SW 1271 (cell line): ENCODE measurements around the gene GNB4.

Source experiments
- DNase-seq, 2 experiments: peaks; one replicate each; lab custom pipeline; 2025; lab: John Stamatoyannopoulos, UW

GNB4 gene

DNA sequence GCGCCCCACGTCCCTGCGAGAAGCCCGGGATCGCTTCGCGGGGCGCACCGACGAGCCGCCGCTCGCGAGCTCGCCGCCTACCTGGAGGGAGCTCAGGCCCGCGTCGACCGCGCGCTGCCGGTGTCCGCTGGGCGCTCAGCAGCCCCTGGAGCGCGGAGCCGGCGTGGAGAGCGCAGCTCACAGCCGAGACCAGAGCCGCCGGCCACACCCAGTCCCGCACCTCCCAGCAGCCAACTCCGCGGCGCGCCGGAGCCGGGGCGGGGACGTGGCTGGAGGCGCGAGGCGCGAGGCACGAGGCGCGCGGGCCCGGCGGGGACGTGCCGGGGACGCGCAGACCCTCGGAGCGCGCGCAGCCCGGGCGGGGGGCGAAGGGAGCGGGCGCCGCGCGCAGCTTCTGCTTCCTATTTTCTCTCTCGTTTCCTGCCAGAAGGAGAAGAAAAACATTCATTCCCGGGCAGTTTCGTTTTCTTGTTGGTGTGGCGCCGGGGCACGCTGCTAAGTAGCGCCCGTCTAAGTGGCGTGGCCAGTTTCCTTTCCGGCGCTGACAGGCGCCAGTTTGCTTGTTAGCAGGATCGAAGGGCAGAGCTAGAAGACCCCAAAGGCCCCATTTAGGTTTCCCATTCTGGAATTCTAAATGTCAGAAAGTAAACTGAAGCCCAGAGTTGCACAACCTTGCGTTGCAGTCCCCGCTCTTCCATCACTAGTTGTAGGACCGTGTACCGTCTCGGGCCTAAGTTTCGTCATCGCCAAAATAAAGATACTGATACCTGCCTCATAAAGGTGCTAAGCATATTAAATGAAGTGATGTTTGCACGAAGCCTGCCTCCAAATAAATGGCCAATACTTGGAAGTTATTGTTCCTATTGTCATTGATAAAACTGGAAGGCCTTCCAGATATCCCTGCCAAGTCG lies at the start of gene GNB4:
TSS of gene GNB4 (minus strand) at position 206 of the 911 bp plus-strand sequence. CDS start 25,270 bp downstream, outside the sequence.
- peak; percentile 63 to 79 for DNase-seq

DNA sequence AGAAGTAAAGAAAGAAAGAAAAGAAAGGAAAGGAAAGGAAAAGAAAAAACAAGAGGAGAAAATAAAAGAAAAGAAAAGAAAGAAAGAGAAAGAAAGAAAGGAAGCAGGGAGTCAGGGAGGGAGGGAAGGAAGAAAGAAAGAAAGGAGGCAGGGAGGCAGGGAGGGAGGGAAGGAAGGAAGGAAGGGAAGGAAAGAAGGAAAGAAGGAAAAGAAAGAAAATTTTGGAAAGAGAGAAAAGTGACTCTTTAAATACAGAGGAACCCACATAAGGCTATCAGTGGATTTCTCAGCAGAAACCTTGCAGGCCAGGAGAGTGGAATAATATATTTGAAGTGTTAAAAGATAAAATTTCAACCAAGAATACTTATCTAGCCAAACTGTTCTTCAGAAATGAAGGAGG lies 44.2 kb upstream of the GNB4 start:
- DNase-seq, result no peak

DNA sequence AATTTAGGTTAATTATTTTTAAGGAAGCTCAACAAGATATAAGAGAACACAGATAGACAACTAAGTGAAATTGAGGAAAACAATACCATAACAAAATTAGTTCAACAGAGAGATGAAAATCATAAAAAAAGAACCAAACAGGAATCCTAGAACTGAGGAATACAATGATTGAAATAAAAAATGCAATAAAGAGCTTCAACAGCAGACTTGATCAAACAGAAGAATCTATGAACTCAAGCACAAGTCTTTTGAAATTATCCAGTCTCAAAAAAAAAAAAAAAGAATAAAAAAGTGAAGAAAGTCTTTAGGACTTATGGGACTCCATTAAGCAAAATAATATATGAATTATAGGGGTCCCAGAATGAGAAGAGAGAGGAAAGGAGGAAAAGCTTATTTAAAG lies 42.0 kb upstream of the GNB4 start:
- DNase-seq, result no peak

DNA sequence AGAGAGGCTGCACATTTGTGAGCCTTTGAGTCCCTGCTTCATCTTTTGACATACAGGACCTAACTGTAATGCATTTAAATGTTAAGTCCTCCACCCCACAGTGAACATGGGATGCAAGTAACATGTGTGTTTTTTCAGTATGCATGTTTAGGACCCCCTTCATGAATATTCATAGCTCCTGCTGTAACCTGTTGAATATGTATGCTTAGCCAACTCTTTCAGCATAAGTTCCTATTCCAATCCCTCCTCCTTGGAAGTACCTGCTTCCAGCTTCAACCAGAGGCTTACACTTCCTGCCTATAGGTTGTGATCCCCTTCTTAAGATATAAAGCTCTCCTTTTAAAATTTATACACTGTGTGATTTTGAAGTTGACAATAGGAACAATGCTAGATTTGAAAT lies 36.9 kb upstream of the GNB4 start:
- no peak for DNase-seq

DNA sequence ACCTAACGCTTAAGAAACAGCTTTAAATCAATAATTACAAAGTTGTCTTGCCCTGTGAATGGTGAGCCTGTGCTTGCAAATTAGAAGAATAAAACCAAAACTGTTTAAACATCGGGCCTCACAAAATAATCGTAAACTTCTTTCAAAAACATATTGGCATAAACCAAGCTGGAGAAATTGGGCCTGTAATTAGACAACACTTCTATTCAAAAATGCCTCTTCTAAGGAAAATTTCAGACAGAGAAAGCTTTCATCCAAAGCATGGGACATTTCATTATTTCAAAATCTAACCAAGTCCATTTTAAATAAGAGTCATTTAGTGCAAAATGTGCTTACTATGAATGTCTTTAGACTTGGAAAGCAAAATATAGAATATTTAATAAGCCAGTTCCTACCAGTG lies 35.5 kb upstream of the GNB4 start:
- DNase-seq, result no peak

DNA sequence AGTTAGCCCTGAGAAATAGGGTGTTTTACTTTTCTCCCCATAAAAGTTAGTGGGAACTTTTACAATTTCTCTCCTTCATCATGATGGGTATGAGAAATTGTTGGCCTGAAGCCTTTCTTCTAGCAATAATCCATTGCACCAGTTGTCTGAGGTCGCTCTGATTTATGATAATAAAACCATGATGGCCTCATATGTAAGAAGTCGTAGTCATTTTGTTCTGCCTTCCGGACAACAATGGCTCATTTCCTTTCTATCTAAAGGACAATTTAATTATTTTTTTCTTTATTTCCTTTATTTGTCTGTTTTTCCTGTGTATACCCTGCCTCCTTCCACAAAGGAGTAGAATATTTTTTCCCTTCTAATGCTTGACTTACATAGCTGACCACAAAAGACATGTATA lies 31.6 kb upstream of the GNB4 start:
- DNase-seq, result no peak

DNA sequence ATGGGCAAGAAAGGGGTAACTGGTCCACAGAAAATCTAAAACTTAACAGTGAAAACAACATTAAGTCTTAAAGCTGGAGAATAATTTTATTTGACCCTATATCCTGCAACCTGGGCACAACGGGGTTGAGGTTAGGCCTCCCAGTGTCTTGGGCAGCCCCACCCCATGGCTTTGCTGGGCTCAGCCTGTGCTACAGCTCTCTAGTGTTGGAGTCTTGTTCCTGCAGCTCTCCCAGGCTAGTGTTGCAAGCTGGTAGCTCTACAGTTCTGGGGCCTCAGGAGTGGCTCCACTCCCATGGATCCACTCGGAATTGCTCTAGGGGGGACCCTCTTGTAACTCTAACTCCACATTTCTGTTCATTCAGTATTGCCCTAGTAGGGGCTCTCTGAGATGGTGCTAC lies 24.9 kb upstream of the GNB4 start:
- DNase-seq, result no peak

DNA sequence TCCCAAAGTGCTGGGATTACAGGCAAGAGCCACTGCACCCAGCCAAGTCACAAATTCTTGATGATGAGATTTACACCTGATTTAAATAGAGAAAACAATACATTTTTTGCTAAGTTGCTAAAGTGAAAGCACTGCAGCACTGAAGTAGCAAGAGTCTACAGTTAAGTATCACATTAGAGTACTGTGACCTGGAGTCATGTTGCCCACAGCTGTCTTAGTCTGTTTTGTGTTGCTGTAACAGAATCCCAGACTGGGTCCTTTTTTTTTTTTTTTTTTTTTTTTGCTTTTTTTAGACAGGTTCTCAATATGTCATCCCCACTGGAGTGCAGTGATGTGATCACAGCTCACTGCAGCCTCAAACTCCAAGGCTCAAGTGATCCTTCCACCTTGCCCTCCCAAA lies 23.2 kb upstream of the GNB4 start:
- no peak for DNase-seq

DNA sequence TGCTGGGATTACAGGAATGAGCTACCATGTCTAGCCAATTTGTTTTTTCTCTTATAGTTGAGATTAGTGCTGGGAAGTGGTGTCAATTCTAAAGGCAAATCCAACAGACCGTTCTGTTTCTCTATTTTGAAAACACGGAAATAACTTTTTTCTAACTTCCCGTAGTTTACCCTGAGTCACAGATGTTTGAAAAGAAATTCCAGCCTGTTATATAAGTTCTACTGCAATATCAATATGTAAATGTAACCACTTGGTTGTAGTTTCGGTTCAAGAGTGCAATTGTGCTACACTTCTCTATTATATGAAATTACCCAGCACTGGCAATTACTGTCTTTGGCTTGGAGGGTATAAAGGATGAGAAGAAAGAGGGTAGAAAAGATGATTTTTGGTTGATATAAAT lies 22.3 kb upstream of the GNB4 start:
- no peak for DNase-seq

DNA sequence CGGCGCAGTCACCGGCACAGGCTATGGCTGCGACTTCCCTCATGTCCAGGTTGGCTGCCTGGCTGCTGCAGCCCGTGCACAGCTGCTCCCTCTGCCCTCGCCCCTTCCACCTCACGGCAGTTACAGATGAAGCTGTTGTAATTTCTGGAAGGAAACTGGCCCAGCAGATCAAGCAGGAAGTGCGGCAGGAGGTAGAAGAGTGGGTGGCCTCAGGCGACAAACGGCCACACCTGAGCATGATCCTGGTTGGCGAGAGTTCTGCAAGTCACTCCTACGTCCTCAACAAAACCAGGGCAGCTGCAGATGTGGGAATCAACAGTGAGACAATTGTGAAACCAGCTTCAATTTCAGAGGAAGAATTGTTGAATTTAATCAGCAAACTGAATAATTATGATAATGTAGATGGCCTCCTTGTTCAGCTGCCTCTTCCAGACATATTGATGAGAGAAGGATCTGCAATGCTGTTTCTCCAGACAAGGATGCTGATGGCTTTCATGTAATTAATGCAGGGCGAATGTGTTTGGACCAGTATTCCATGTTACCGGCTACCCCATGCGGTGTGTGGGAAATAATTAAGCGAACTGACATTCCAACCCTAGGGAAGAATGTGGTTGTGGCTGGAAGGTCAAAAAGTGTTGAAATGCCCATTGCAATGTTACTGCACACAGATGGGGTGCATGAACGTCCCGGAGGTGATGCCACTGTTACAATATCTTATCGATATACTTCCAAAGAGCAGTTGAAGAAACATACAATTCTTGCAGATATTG lies 13.2 kb upstream of the GNB4 start:
- DNase-seq, result no peak

DNA sequence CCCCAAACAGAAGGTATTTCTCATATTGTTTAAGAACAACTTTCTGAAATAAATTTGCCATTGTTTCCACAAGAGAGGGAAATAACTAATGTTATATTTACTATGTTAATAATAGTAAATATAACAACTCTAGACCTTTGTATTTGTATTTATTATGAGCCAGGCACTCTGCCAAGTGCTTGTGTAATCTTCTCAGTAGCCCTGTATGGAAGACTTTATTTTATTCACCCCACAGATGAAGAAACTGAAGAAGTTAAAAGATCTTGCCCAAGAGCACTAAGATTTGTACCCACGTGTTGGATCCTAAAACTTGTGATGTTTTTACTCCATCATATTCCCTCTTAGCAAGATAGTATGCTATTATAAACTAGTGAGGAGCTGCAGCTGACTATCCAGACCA lies 12.0 kb upstream of the GNB4 start:
- no peak for DNase-seq

DNA sequence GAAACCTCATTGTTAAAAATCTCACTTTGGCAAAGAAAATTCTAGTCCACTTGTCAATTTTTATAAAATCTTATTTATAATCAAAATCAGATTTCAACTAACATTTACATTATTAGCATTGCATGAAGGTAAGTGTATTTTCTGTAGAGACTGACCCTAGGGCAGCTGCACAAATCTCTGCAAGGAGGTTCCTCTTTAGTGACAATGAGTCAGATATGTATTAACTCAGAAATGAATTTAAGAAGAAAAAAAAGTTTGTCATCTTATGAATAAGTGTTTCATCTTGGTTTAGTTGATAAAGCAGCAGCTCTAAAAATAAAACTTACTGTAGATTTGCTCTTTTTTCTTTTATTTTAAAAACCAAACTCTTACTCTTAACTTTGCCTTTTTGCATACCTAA lies 9.0 kb upstream of the GNB4 start:
- DNase-seq, result no peak

DNA sequence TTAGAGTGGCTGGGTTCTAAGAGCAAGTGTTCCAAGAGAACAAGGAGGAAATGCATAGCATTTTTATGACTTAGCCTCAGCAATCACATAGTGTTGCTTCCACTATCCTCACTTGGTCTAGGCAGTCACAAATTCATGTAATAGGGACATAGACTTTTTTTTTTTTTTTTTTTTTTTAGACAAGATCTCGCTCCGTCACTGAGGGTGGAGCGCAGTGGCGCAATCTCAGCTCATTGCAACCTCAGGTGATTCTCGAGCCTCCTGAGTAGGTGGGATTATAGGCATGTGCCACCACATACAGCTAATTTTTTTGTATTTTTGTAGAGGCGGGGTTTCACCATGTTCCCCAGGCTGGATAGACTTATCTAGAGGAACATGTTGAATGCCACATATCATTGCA lies 4.7 kb upstream of the GNB4 start:
- DNase-seq, result no peak

DNA sequence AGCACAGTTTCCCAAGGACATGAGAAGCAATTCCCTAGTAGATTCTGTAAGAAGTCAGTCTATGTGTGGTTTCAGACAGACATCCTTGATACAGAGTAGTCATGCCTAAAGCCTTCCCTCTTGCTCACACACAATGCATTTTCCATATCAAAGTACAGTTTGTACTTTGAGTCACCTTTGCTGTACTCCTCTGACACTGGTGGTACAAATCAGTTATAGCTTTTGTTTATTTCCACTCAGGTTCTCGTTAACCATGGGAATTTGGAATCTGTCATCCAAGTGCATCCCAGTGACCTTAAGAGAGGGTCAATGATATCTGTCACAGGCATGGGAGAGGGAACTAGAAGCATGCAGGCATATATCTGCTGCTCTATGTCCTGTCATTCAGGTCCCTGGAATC lies 3.6 kb upstream of the GNB4 start:
- DNase-seq, result no peak

DNA sequence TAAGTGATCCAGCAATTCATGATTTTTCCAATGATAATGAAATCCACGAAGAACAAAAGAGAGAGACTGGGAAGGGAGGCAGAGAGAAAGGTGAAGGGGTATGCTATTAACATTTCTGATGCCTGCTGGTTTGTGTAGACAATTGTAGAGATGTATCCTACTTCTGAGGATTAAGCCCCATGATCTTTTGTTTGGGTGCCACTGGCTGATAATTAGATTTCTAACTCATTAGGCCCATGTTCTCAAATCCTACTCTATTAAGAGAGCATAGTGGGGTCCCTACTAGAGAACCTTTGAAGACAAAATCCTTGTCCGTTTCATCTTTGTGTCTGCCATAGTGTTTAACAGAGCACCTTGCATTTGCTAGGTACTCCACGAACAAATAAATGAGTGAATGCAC lies 2.7 kb upstream of the GNB4 start:
- DNase-seq, result no peak

DNA sequence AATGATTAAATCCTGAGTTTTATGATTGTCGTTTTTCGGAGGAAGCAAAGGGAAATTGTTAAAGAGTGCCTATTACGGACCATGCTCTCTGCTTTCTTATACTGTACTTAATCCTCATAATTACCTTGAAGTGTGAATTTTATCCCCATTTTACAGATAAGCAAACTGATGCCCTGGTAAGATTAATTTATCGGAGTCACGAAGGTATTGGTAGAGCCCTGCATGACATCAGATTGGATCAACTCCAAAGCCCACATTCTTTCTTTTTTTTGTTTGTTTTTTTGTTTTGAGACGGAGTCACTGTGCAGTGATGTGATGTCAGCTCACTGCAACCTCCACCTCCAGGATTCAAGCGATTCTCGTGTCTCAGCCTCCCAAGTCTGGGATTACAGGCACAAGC lies 1.6 kb upstream of the GNB4 start:
- DNase-seq, result no peak

DNA sequence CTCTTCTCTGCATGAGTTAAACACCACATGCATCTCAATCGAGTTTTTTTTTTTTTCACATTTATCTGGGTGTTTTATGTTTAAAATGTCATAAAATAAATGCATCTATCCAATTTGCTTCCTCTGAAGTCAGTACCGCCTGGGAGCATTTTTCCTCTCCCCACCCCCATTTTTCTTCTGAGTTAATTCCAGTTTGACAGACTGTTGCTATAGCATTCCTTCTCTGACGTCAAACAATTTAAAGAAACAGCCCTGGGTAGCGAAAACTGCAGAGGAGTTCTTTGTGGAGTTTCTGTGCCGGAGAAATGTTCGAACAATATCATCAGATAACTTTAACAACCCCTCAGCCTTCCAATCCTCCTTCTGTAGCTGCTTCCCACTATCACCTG lies 900 bp upstream of the GNB4 start:
- no peak for DNase-seq

DNA sequence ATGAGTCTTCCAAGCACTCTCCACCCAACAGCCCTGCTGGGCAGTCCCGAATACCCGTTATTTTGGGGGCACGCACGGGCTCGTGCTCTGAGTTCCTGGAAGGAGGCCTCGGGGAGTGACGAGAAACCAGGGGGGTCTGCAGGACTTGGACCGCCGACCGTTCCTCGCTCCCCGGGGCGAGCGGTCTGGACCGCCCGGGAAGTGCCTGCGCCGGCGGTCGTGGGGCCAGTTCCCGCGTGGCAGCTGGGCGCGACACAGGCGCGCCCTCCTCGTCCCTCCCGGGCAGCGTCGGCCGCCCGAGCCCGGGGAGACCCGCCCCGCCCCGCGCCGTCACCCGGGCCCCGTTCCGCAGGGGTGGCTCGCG lies 387 bp downstream of the GNB4 start:
- peak in 1 of 2 experiments; percentile 47 for DNase-seq

DNA sequence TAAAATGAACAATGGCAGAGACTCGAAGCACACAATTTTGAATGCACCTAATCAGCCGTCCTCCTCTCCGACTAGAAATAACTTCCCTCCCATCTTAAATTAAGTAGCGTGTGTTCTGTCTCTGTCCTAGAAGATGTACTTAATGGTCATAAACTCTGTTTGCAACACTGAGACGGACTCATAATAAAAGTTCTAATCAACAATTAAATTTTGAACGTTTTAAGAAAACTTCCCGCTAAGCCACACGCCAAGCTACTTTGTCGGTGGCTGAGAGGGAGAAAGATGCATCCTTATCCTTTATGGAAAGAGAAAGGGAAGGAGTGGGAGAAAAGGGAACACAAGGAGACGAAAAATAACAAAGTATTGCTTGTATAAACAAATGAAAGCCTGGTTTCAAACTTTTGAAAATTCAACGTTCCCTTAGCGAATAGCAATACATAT lies 989 bp downstream of the GNB4 start:
- no peak for DNase-seq

DNA sequence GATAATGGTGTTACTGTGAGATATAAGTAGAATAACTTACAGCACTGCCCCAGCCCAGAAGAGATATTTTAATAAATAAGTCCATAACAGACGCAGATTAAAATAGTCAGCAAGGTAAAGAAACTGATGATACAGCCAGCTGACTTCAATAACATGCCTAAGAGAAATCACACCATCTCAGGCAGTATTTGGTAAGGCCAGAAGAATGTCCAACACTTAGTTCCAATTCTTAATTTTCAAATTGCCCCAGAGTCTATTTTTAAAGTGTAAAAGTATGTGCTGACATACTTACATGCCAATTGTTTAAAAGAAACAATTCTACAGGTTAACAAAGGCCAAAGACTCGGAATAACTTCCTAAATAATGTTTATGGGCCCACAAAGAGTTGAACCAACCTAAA lies 1.6 kb downstream of the GNB4 start:
- no peak for DNase-seq

DNA sequence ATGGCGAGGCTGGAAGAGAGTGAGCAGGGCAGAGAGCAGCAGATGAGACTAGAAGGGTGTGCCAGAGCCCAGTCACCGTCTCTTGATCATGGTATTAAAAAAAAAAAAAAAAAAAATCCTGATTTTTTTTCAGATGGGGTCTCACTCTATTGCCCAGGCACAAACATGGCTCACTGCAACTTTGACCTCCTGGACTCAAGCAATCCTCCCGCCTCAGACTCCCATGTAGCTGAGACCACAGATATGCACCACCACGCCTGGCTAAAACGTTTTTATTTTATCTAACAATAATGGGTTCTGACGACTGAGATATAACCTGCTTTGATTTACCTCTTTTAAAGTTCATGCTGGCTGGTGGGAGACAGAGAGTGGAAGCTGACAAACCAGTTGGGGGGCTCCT lies 4.0 kb downstream of the GNB4 start:
- no peak for DNase-seq

DNA sequence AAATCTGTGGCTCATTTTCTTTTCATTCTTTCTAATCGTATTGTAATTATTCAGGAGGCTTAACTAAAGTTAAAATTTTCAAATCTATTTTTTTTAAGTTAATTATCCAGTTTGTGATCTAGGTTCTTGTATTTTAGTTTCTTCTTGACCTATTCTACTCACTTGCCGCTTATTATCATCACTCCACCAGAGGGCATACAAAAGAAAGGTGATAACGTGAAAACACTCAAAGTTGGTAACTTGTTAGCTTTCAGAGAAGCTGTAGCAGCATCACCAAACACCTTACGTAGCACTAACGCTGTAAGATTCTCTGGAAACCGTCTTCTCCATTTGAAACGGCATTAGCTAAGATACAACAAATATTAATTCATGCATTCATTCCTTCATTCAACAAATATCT lies 4.8 kb downstream of the GNB4 start:
- DNase-seq, result peak in 1 of 2 experiments; percentile 13

DNA sequence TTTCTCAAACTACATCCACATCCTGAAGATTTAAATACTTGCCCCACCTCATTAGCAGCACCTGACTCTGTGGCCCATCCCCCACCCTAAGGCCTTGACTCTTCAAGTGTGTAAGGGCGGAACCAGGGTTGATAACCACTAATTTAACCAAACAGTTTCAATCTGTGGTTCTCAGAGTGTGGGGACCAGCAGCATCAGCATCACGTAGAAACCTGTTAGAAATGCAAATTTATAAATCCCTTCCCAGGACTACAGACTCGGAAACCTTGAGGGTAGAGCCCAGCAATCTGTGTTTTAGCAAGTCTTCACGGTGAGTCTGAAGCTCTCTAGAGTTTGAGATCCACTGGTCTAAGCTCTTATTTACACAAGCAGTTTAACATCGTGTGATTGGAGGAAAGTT lies 12.4 kb downstream of the GNB4 start:
- DNase-seq, result no peak
